HepG2 (cell line): ENCODE results near the gene TMEM229B. TPM values are rescaled to one million over a fixed set of nuclear protein-coding genes. Genes with fewer than 3 reads are reported as not detected.

Source experiments
- ATAC-seq: fragments of 200-7000 bp; cut with Tn5 transposase; 3 replicates; pipeline ENCODE4 v1.9.1; 2020; ENCODE audit warnings: mild to moderate bottlenecking, moderate library complexity
- BruUV-seq: library from RNA; stranded (reverse); fragments of 400-500 nt; replicated peaks from 2 replicates; lab custom pipeline; 2021; lab: Mats Ljungman, UMichigan
- CTCF ChIA-PET: fragments of 300-600 bp; formaldehyde crosslinking; extraction: SDS; loops from one replicate; lab custom pipeline; 2021; ENCODE audit warnings: low total read pairs, inconsistent platforms, low intra/inter-chr PET ratio; lab: Yijun Ruan, JAX
- POLR2A ChIA-PET: fragments of 350-600 bp; sonication (Branson Sonifier 250); formaldehyde crosslinking; loops from one replicate; lab custom pipeline; 2020; ENCODE audit warnings: antibody characterized with exemption, inconsistent platforms; lab: Yijun Ruan, JAX
- DNase-seq: peaks from one replicate; pipeline ENCODE4 v3.0.0-alpha.2; 2015; ENCODE audit warnings: low spot score
- FAIRE-seq: peaks from 3 replicates; lab custom pipeline; 2011; peaks lifted over from hg19 to GRCh38; lab: Jason Lieb, UNC
- H2AFZ ChIP-seq: one replicate; pipeline ENCODE4 v1.6.1; 2011; ENCODE audit warnings: low read length, inconsistent platforms
- H3K27ac ChIP-seq: fragments of 300-600 bp; 3 replicates; pipeline ENCODE4 v1.8.0; 2011; ENCODE audit warnings: mixed run types, mild to moderate bottlenecking, mixed read lengths, low read length, inconsistent platforms; ENCODE audit not compliant: insufficient read depth; ENCODE audit errors: extremely low read length
- H3K27me3 ChIP-seq, 2 experiments: fragments of 200-600 bp in 1 of 2; 2 replicates in 1 of 2; 3 replicates in 1 of 2; pipeline versions ENCODE4 v1.6.0 to v1.8.0; 2011; ENCODE audit warnings: low read length in 2 of 2, mild to moderate bottlenecking in 2 of 2, moderate library complexity in 2 of 2, inconsistent platforms in 1 of 2; ENCODE audit not compliant: insufficient read depth in 2 of 2, control insufficient read depth in 1 of 2
- H3K36me3 ChIP-seq, 2 experiments: fragments of 200-600 bp in 1 of 2; replicated peaks in 1 of 2; 2 replicates in 1 of 2; 3 replicates in 1 of 2; pipeline versions ENCODE4 v1.5.1 to v1.8.0; 2011; ENCODE audit warnings: low read length in 2 of 2, inconsistent platforms in 1 of 2; ENCODE audit not compliant: insufficient read depth in 2 of 2, control insufficient read depth in 1 of 2
- H3K4me1 ChIP-seq: 2 replicates; pipeline ENCODE4 v1.5.1; 2012; ENCODE audit warnings: low read length, inconsistent platforms; ENCODE audit not compliant: insufficient read depth
- H3K4me2 ChIP-seq: 2 replicates; pipeline ENCODE4 v1.6.0; 2011; ENCODE audit warnings: low read depth, low read length, inconsistent platforms
- H3K4me3 ChIP-seq, 3 experiments: fragments of 200-600 bp in 1 of 3; sonication (generic), shearing (Covaris generic) in 1 of 3; replicated peaks in 1 of 3; 2 replicates each; pipeline ENCODE4 v1.5.1; 2011 to 2016; ENCODE audit warnings: low read length in 3 of 3, inconsistent platforms in 2 of 3, low read depth in 2 of 3, mild to moderate bottlenecking in 2 of 3, control low read depth in 1 of 3, mixed read lengths in 1 of 3; ENCODE audit not compliant: insufficient read depth in 1 of 3
- H3K79me2 ChIP-seq: one replicate; pipeline ENCODE4 v1.6.1; 2011; ENCODE audit warnings: low read length, inconsistent platforms; ENCODE audit not compliant: insufficient read depth
- H3K9ac ChIP-seq: 2 replicates; pipeline ENCODE4 v1.6.0; 2011; ENCODE audit warnings: mild to moderate bottlenecking, low read depth, low read length, inconsistent platforms; ENCODE audit not compliant: insufficient read depth
- H3K9me3 ChIP-seq: 2 replicates; pipeline ENCODE4 v1.5.1; 2012; ENCODE audit warnings: mild to moderate bottlenecking, low read length
- H4K20me1 ChIP-seq: 2 replicates; pipeline ENCODE4 v1.6.0; 2011; ENCODE audit warnings: inconsistent platforms, mild to moderate bottlenecking, low read length, moderate library complexity; ENCODE audit not compliant: insufficient read depth
- CEBPG ChIP-seq: IDR thresholded peaks from 2 replicates; pipeline ENCODE4 v1.6.1; 2016
- ELF4 ChIP-seq: sonication (generic); formaldehyde crosslinking; IDR thresholded peaks from 2 replicates; pipeline ENCODE4 v1.5.0; 2020; ENCODE audit warnings: missing genetic modification reagents, mild to moderate bottlenecking, moderate library complexity, borderline replicate concordance
- PPARG ChIP-seq: conservative IDR thresholded peaks from 2 replicates; pipeline ENCODE4 v1.6.1; 2016; ENCODE audit warnings: missing biosample characterization, missing genetic modification reagents
- SNAPC5 ChIP-seq: sonication (generic); formaldehyde crosslinking; IDR thresholded peaks from 2 replicates; pipeline ENCODE4 v1.8.1; 2023; ENCODE audit warnings: mild to moderate bottlenecking, missing genetic modification reagents, borderline replicate concordance
- ZBED4 ChIP-seq: sonication (generic); formaldehyde crosslinking; IDR thresholded peaks from 2 replicates; pipeline ENCODE4 v1.4.0; 2020; ENCODE audit warnings: missing genetic modification reagents, borderline replicate concordance
- ZNF556 ChIP-seq: sonication (generic); formaldehyde crosslinking; IDR thresholded peaks from 2 replicates; pipeline ENCODE4 v1.4.0; 2020; ENCODE audit warnings: mild to moderate bottlenecking, missing genetic modification reagents, borderline replicate concordance
- ZNF691 ChIP-seq: sonication (generic); formaldehyde crosslinking; IDR thresholded peaks from 2 replicates; pipeline ENCODE4 v1.4.0; 2020; ENCODE audit warnings: missing genetic modification reagents, low read depth, mild to moderate bottlenecking, borderline replicate concordance
- WGBS: methylation state at CpG from one replicate; pipeline ENCODE4 v1.1.6; 2017; ENCODE audit warnings: low lambda C conversion rate; 5-methylcytosine and 5-hydroxymethylcytosine counted together
- in situ Hi-C: cut with HindIII; loops from 2 replicates; pipeline ENCODE4 v1.10.0; 2017; ENCODE audit warnings: low pct_unique_long_range_greater_than_20kb; ENCODE audit not compliant: extremely low pct_ligation_motif_present
- intact Hi-C: fragments of 100-400 bp; cut with micrococcal nuclease; formaldehyde crosslinking; loops from one replicate; pipeline ENCODE4 v1.10.0; 2022; ENCODE audit not compliant: unreplicated experiment
- polyA plus RNA-seq, 8 experiments: library from polyadenylated mRNA; depleted of rRNA in 3 of 8; stranded (reverse) in 7 of 8; unstranded in 1 of 8; fragments of >200 nt; fragmentation: Illumina TruSeq in 4 of 8; extraction: Trizol in 4 of 8; gene quantifications; 2 replicates each; pipeline versions ENCODE4 v1.2.1 to v1.2.3, GENCODE V29; 2011 to 2016; ENCODE audit warnings: low read depth in 4 of 8, missing spikeins in 1 of 8, mixed read lengths in 1 of 8; ENCODE audit not compliant: insufficient read depth in 1 of 8
- total RNA-seq, 5 experiments: library from RNA; depleted of rRNA; stranded (reverse); fragments of >200 nt; fragmentation: Illumina TruSeq; extraction: Trizol; gene quantifications; 2 replicates each; pipeline ENCODE4 v1.2.3, GENCODE V29; 2016; ENCODE audit warnings: low read depth in 1 of 5

Gene TMEM229B
- total and polyA plus RNA-seq, 2 of the 13 experiments (the other 11 are each of a cell fraction or from before 2014, with no cell fraction given) = 0.69 to 1.1 TPM

GRCh38 chr14:67463900-67464299 is 24.6 kb downstream of the TMEM229B start (continued):
- no peak for TF ChIP-seq ZBED4 (CRISPR knock-in tag)
- no peak for TF ChIP-seq PPARG

- H3K27me3 ChIP-seq = peaks cover 1 to 17% of the 10 kb centered on the region in 2 experiments; a peak in 3 of 5 replicates
- no peaks in the 10 kb centered on the region for H4K20me1 ChIP-seq
- no peaks in the 10 kb centered on the region for H3K9me3 ChIP-seq
- in situ Hi-C loops (no loop called here), intact Hi-C loops (no loop called here)
- DNase-seq (no peak), ATAC-seq (no peak), FAIRE-seq (no peak)
- WGBS = 8% methylated on average over 1 of the region's 1 CpG
- no peaks in the 10 kb centered on the region for H3K79me2 ChIP-seq
- H2AFZ ChIP-seq = no peak overlapping the region
- H3K4me3 ChIP-seq = no peak overlapping the region
- H3K36me3 ChIP-seq = no peaks in the 10 kb centered on the region
- no peak overlapping the region for H3K27ac ChIP-seq
- no peak overlapping the region for H3K9ac ChIP-seq
- no peak overlapping the region for H3K4me2 ChIP-seq
- ChIA-PET CTCF (no interaction called here), POLR2A (no interaction called here)
- H3K4me1 ChIP-seq = no peaks in the 10 kb centered on the region
- TF ChIP-seq ELF4 (no peak), ZNF691 (CRISPR knock-in tag) (no peak), CEBPG (no peak), SNAPC5 (CRISPR knock-in tag) (no peak), ZNF556 (CRISPR knock-in tag) (no peak)
- BruUV-seq = no TSS peak
These were observed 26.5 kb downstream of the TMEM229B start for GRCh38 chr14:67461996-67462395.
